Activated T-cell treated with anti-CD3 and anti-CD28 coated beads, Interleukin-2, amount 50 U/mL, for 24 hours (primary cell): Measurements from ENCODE around the gene GGT1.
"Not testable (repeated sequence)": the region's sequence is repeated elsewhere in the genome, so short reads cannot be mapped to it uniquely, and the experiment has no call there.

Experiments used
- DNase-seq: peaks from one replicate; pipeline ENCODE4 v3.0.0-alpha.2; 2020
- H3K27ac Mint-ChIP-seq: 2 replicates; pipeline ENCODE4 v1.8.0; 2020; ENCODE audit warnings: mild to moderate bottlenecking, mixed read lengths
- H3K27me3 Mint-ChIP-seq: 2 replicates; pipeline ENCODE4 v1.8.0; 2020; ENCODE audit warnings: mixed read lengths
- H3K36me3 Mint-ChIP-seq: 2 replicates; pipeline ENCODE4 v1.8.0; 2020; ENCODE audit warnings: low read depth, mixed read lengths
- H3K4me1 Mint-ChIP-seq: 2 replicates; pipeline ENCODE4 v1.8.0; 2020; ENCODE audit warnings: low read depth, mixed read lengths
- H3K4me3 Mint-ChIP-seq: 2 replicates; pipeline ENCODE4 v1.8.0; 2020; ENCODE audit warnings: mild to moderate bottlenecking, moderate library complexity, mixed read lengths
- H3K9me3 Mint-ChIP-seq: 2 replicates; pipeline ENCODE4 v1.8.0; 2020; ENCODE audit warnings: mixed read lengths

The GGT1 gene

DNA sequence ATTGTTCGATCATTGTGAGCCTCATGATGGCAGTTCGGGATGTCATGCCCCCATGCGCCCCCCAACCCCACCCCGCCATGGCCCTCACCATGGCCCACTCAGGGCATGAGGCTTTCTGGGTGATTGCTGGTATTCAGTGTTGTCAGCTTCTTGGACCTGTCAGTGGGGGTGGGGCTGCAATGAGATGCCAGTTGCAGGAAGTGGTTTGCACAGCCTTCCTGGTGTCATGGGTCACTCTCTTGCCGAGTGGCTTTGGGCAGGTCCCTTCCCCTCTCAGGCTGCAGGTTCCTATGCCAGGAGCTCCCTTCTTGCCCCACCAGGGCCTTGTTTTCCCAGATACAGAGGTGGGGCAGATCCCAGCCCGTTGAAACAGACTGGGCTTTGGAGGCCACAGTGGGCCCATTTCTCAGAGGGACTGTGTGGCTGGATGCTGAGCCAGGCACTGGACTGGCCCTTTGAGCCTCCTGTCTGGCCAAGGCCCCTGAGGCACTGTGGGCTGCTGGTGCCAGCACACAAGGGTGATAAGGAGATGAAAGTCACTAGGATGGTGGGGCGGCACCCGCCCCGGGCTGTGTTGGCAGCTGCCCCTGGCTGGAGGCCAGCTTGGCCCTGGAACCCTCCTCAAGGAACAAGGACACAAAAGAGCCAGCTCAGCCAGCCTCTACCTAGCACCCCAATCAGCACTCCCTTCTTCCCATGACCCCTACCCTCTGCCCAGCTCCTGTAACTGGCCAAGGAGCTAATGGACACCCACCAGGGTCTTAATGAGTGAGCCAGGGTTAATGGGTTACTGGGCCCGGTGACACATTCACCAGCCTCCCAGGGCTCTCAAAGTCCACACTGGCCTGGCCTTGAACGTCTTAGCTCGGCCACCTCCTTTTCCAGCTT lies 1.5 kb upstream of the GGT1 start:
- Mint-ChIP-seq H3K36me3 (no peaks in the 10 kb centered on the region), H3K4me1 (peaks cover 22% of the 10 kb centered on the region), H3K27me3 (no peaks in the 10 kb centered on the region), H3K9me3 (no peaks in the 10 kb centered on the region), H3K27ac (no peak overlapping the region), H3K4me3 (no peak overlapping the region)
- no peak for DNase-seq

DNA sequence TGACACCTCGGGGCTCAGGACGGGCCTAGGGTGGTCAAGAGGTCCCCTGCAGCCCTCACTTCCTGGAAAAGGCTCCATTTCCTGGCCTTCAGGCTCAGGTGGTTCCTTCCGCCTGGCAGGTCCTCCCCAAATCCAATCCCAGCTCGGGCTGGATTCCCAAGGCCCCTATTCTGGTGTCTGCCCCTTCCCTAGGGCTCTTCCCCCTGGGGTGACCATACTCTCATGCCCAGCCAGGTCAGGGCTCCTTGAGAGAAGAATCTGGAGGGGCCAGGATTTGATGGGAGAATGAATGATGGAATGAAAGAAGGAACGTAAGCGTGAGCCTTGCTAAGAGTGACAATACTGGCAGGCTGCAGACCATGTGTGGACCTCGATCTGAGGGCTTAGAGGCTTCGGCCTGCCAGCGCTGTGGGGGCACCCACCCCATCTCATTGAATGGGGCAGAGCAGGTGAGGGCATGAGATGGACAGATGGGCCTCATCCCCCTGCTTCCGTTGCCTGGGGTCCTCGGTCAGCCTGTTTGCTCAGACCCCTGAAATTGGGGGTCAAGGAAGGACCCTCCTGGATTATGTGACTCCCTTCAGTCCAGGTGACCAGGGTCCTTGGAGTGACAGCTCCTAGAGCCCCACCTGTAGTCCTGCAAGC lies 766 bp upstream of the GGT1 start:
- peaks cover 23% of the 10 kb centered on the region for H3K4me1 Mint-ChIP-seq
- not testable (repeated sequence) for DNase-seq, H3K36me3 Mint-ChIP-seq, H3K9me3 Mint-ChIP-seq, H3K27ac Mint-ChIP-seq, H3K27me3 Mint-ChIP-seq, H3K4me3 Mint-ChIP-seq

DNA sequence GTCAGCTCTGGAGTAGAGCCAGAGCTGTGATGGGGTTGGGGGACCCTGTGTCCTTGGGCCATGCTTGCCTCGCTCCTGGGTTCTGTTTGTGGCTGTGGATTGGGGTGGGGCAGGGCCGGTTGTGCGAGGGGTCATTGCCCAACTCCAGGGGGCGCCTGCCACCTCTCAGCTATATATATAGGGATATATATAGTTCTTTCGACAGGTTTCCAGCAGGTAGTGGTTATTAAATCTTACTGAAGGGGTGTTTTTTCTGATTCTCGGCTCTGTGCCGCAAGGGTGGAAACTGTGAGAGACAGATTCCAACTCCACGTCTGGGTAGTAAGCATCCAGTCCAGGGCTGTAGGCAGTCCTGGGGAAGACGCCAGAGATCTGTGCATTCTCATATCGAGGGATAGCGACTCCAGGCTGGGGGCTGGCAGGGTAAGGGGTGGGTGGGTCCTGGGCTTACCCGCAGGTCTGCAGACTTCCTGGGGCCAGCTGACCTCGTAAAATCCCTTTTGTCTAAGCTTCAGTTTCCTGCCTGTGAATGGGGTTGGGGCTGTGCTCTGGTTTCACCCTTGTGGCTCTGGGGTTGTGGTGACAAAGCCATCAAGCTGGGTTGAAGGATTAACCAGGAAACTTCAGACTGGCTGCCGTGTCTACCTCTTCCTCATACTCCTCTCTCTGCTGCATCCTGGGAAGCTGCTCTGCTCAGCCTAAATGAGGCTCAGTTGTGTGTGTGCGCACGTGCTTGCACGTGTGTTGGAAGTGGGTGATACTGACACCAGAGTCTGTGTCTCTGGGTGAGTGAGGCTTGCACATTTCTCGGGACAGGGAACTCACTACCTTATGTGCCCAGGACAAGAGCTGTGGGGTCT lies 1.0 kb downstream of the GGT1 start:
- not testable (repeated sequence) for H3K27me3 Mint-ChIP-seq, H3K9me3 Mint-ChIP-seq, H3K36me3 Mint-ChIP-seq
- DNase-seq: peak; percentile 46
- Mint-ChIP-seq H3K27ac (peak overlapping the region; percentile 81), H3K4me3 (peak overlapping the region; percentile 45), H3K4me1 (peaks cover 29% of the 10 kb centered on the region)

DNA sequence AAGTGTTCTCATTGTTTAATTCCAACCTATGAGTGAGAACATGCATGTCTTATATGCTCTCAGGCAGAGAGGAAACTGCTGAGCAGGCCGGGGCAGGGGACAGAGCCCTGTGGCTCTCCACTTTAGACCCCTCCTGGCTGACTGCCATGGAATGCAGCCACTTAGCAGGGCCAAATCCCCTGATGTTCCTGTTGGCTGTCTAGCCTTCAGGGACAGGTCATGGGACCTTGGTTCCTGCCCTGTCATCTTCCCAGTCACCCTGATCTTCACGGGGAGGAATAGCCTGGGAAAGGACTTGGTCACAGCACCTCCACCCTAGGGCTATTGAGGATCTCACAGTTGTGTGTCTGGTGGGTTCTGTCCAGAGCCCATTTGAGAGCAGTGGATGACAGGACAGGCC lies 3.3 kb downstream of the GGT1 start:
- H3K9me3 Mint-ChIP-seq, H3K27me3 Mint-ChIP-seq, DNase-seq, H3K4me3 Mint-ChIP-seq, H3K36me3 Mint-ChIP-seq: not testable (repeated sequence)
- Mint-ChIP-seq H3K4me1 (peaks cover 30% of the 10 kb centered on the region), H3K27ac (peak overlapping the region; percentile 50)

DNA sequence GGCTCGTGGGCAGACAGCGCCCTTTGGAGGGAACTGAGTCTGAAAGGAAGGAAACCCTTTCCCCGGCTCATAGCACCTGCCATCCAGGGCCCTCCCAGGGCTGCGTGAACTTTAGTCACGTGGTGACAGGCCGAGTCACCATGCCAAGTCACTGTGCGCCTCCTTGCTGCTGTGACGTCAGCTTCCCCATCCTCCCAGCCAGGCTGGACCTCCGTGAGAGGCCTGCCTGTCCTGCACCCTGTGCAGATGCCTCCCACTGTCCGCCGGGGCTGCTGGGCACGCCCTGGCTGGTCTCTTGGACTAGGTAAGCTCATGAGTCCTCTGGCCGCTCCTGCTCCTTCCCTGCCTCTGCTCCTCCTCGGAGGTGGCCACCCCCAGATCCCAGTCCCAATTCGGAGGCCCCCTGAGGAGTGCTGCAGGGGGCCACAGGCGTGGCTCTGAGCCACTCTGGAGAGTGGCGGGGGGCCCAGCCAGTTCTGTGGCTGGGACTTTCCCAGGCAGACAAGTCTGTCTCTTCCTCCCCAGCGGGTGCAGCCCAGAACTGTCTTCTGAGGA lies 4.5 kb downstream of the GGT1 start:
- peaks cover 27% of the 10 kb centered on the region for H3K4me1 Mint-ChIP-seq
- peak overlapping the region; percentile 87 for H3K4me3 Mint-ChIP-seq
- H3K9me3 Mint-ChIP-seq, H3K36me3 Mint-ChIP-seq, H3K27me3 Mint-ChIP-seq: not testable (repeated sequence)
- peak; percentile 74 for DNase-seq
- H3K27ac Mint-ChIP-seq: peak overlapping the region; percentile 89

DNA sequence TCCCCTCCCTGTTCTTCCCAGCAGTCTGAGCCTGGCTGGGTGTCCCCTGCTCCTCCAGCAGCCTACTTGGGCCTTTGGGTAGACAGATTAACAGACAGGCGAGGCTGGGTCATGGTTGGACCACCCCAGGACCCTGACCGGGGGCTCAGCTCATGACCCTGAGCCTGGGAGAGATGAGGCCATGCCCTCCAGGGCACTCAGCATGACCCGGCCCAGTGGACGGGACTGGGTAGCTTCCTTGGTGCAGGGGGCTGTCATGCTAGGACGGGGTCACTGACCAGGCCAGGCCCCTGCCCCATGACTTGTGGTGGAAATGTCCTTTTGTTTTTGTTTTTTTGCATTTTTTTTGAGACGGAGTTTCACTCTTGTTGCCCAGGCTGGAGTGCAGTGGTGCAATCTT lies 5.3 kb downstream of the GGT1 start:
- H3K9me3 Mint-ChIP-seq, H3K27me3 Mint-ChIP-seq, DNase-seq, H3K36me3 Mint-ChIP-seq: not testable (repeated sequence)
- Mint-ChIP-seq H3K27ac (peak overlapping the region; percentile 22), H3K4me1 (peaks cover 23% of the 10 kb centered on the region), H3K4me3 (peak overlapping the region; percentile 87)

DNA sequence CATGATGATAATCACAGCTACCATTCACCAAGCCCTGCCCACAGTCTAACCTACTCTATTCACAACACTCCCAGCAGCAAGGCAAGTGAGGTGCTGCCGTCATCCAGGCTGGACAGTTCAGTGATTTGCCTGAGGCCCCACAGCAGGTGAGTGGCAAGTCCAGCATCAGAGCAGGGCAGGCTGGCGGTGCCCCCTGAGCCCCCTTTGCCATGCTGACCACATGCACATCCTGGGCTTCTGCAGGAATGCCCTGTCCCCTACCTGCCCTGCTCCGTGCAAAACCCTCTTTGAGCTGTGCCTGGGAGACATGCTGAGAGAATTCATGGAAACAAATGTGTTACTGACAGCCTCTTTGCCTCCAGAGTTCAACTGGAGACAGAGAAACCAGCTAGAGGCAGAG lies 6.9 kb downstream of the GGT1 start:
- peaks cover 12% of the 10 kb centered on the region for H3K4me1 Mint-ChIP-seq
- H3K27ac Mint-ChIP-seq, H3K27me3 Mint-ChIP-seq, DNase-seq, H3K36me3 Mint-ChIP-seq, H3K4me3 Mint-ChIP-seq, H3K9me3 Mint-ChIP-seq: not testable (repeated sequence)

DNA sequence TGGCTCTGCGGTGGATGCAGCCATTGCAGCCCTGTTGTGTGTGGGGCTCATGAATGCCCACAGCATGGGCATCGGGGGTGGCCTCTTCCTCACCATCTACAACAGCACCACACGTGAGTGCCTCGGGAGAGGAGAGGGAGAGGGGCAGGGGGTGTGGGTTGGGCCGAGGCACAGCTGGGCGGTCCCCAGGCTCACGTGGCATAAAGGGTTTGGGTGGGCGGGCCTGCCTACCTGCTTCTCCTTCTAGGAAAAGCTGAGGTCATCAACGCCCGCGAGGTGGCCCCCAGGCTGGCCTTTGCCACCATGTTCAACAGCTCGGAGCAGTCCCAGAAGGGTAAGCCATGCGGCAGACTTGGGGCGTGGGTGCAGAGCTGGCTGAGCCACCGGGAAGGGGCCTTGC lies 11.8 kb downstream of the GGT1 start:
- not testable (repeated sequence) for H3K9me3 Mint-ChIP-seq, H3K27ac Mint-ChIP-seq, H3K4me3 Mint-ChIP-seq, DNase-seq, H3K4me1 Mint-ChIP-seq, H3K27me3 Mint-ChIP-seq, H3K36me3 Mint-ChIP-seq

DNA sequence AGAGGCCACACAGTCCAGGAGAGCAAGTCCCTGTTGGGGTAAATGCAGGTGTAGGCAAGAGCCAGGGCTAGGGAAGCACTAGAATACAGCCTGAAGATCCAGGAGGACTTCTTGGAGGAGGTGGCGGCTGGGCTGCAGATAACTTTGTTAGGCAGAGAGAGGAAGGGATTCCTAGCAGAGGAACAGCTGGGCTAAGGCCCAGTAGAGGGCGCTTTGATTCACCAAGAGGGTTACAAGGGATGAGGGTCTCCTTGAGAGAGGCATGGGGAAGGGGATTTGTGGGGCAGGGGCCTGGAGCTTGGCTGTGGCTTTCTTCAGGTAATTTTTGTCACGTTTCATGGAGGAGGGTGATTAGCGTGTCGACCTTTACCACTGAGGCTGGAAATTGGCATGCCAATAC lies 18.3 kb downstream of the GGT1 start:
- H3K4me1 Mint-ChIP-seq, H3K27ac Mint-ChIP-seq, H3K9me3 Mint-ChIP-seq, DNase-seq, H3K4me3 Mint-ChIP-seq, H3K36me3 Mint-ChIP-seq, H3K27me3 Mint-ChIP-seq: not testable (repeated sequence)

DNA sequence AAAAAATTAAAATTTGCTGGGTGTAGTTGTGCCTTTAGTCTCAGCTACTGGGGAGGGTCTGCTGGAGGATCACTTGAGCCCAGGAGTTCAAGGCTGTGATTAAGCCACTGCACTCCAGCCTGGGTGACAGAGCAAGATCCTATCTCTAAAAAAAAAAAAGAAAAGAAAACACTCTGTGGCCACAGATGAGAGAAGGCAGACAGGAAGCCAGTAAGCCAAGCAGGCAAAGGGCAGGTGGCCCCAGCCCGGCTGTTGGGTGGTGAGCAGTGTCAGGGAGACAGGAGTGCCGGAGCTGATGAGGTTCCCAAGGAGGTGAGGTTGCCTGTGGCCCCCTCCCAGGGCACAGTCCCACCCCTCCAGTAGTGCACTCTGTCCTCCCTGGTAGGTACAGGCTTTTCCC lies 19.6 kb downstream of the GGT1 start:
- H3K36me3 Mint-ChIP-seq, H3K27me3 Mint-ChIP-seq, H3K4me3 Mint-ChIP-seq, H3K4me1 Mint-ChIP-seq, H3K9me3 Mint-ChIP-seq, DNase-seq: not testable (repeated sequence)
- H3K27ac Mint-ChIP-seq: peak overlapping the region; percentile 37

DNA sequence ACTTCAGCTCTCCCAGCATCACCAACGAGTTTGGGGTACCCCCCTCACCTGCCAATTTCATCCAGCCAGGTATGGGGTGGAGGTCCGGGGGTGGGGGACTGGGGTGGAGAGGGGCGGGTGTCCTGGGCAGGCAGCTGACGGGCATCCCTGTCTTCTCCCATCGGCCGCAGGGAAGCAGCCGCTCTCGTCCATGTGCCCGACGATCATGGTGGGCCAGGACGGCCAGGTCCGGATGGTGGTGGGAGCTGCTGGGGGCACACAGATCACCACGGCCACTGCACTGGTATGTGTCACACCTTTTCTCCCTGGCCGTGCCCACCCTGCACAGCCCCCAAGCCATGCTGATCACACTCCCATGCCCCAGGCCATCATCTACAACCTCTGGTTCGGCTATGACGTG lies 24.9 kb downstream of the GGT1 start:
- not testable (repeated sequence) for H3K27me3 Mint-ChIP-seq, H3K4me3 Mint-ChIP-seq, H3K4me1 Mint-ChIP-seq, DNase-seq, H3K9me3 Mint-ChIP-seq, H3K36me3 Mint-ChIP-seq, H3K27ac Mint-ChIP-seq

DNA sequence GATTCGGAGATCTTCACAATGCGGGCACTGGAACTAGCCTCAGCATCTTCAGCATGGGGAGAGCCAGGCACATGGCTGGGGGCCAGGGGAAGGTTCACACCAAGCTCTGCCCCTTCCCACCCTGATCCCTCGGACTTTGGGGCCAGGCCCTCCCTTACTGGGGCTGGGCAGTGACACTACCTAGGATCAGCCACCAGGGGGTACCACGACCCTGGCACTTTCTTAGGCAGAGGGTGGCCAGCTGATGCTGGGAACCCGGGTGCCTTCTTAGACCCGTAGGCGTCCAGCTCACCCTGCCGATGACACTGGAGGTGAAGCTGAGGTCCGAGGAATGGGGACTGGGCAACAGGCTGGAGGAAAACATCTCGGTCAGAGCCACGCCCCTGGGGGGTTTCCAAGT lies 26.1 kb downstream of the GGT1 start:
- not testable (repeated sequence) for H3K27ac Mint-ChIP-seq, H3K27me3 Mint-ChIP-seq, H3K9me3 Mint-ChIP-seq

DNA sequence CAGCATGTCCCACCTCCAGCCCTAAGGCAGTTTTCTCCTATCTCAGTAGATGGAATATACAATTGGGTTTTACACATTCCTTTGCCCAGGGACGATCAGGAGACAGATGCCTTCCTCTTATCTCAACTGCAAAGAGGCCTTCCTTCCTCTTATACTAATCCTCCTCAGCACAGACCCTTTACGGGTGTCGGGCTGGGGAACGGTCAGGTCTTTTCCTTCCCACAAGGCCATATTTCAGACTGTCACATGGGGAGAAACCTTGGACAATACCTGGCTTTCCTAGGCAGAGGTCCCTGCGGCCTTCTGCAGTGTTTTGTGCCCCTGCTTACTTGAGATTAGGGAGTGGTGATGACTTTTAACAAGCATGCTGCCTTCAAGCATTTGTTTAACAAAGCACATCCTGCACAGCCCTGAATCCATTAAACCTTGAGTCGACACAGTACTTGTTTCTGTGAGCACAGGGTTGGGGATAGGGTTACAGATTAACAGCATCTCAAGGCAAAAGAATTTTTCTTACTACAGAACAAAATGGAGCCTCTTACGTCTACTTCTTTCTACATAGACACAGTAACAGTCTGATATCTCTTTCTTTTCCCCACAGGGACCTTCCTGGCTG lies 27.9 kb downstream of the GGT1 start:
- H3K9me3 Mint-ChIP-seq, H3K27ac Mint-ChIP-seq, H3K36me3 Mint-ChIP-seq, DNase-seq, H3K4me3 Mint-ChIP-seq, H3K27me3 Mint-ChIP-seq: not testable (repeated sequence)
- H3K4me1 Mint-ChIP-seq: peaks cover 16% of the 10 kb centered on the region

More for the DNA sequence above, 26.1 kb downstream of the GGT1 start:
- DNase-seq, H3K4me1 Mint-ChIP-seq, H3K36me3 Mint-ChIP-seq, H3K4me3 Mint-ChIP-seq: not testable (repeated sequence)

DNA sequence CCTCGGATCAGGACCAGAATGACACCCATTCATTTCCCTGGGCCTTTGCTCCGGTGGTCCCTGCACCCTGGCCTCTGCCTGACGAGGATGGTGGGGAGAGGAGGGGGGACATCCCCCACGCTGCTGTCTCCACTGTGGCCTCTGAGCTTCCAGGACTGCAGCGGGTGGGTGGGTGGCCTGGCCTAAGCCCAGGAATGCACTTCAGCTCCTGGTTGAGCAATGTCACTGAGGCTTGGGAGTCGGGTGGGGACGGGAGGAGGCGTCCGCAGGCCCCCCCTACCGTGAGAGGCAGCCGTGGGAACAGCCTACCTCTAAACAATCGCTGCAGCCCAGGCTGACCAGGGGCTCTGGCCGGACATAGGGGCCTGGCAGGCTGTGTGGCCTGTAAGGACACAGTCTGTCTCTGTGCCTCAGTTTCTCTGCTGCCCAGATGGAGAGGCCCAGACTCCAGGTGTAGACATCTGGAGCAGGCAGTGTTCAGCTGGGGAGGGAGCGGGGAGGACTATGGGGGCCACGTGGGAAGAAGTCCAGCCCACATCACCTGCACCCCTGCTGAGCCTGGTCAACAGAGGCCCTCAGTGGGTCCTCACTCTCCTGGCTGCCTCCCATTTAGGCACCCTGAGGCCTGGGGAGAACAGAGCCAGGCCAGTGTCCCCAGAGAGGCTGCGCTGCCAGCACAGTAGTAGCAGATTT lies 28.6 kb downstream of the GGT1 start:
- not testable (repeated sequence) for H3K9me3 Mint-ChIP-seq, DNase-seq, H3K27me3 Mint-ChIP-seq, H3K36me3 Mint-ChIP-seq, H3K27ac Mint-ChIP-seq, H3K4me3 Mint-ChIP-seq
- peaks cover 19% of the 10 kb centered on the region for H3K4me1 Mint-ChIP-seq
